Naive thymus-derived CD4-positive, alpha-beta T cell (primary cell): Measurements from ENCODE around the gene ACP6. TPM values are rescaled to one million over a fixed set of nuclear protein-coding genes. Genes with fewer than 3 reads are reported as not detected.

Experiments used
- ATAC-seq: fragments of 150-1000 bp; cut with Tn5 transposase; 2 replicates; pipeline ENCODE4 v1.10.0; 2021; ENCODE audit warnings: mild to moderate bottlenecking, moderate library complexity
- CTCF ChIA-PET: fragments of 350-600 bp; sonication (Branson Sonifier 250); formaldehyde crosslinking; loops from one replicate; lab custom pipeline; 2021; ENCODE audit warnings: antibody characterized with exemption; lab: Charles Lee
- POLR2A ChIA-PET: fragments of 350-600 bp; sonication (Branson Sonifier 250); formaldehyde crosslinking; loops from one replicate; lab custom pipeline; 2021; ENCODE audit warnings: antibody characterized with exemption, inconsistent platforms; lab: Charles Lee
- DNase-seq, 9 donors: peaks; one replicate each; pipeline versions ENCODE4 v3.0.0 to v3.0.0-alpha.2; 2020 to 2022; ENCODE audit warnings: mixed read lengths in 1 of 9
- H3K27ac ChIP-seq: one replicate; pipeline ENCODE4 v1.7.0; 2013; ENCODE audit warnings: mild to moderate bottlenecking, low read depth, low read length, moderate library complexity
- H3K27me3 ChIP-seq, 2 donors: one replicate each; pipeline ENCODE4 v1.7.0; 2013; ENCODE audit warnings: low read length in 2 of 2, mild to moderate bottlenecking in 2 of 2, moderate library complexity in 2 of 2; ENCODE audit not compliant: control insufficient read depth in 2 of 2, insufficient read depth in 2 of 2
- H3K36me3 ChIP-seq, 3 experiments: 1 replicate in 2 of 3; 2 replicates in 1 of 3; pipeline ENCODE4 v1.7.0; 2013; ENCODE audit warnings: low read length in 3 of 3, mild to moderate bottlenecking in 3 of 3, moderate library complexity in 1 of 3; ENCODE audit not compliant: insufficient read depth in 3 of 3, control insufficient read depth in 2 of 3
- H3K4me1 ChIP-seq, 2 donors: one replicate each; pipeline ENCODE4 v1.7.0; 2013; ENCODE audit warnings: low read length in 2 of 2, mild to moderate bottlenecking in 2 of 2, moderate library complexity in 1 of 2; ENCODE audit not compliant: control insufficient read depth in 2 of 2, insufficient read depth in 2 of 2
- H3K4me3 ChIP-seq: 2 replicates; pipeline ENCODE4 v1.7.0; 2013; ENCODE audit warnings: mild to moderate bottlenecking, low read length
- H3K9me3 ChIP-seq, 3 experiments: 1 replicate in 2 of 3; 2 replicates in 1 of 3; pipeline ENCODE4 v1.7.0; 2013; ENCODE audit warnings: low read length in 3 of 3; ENCODE audit not compliant: control insufficient read depth in 2 of 3
- H3K27ac Mint-ChIP-seq, 9 donors: one replicate each; pipeline ENCODE4 v1.8.0; 2020 to 2022; ENCODE audit warnings: mixed read lengths in 9 of 9, mild to moderate bottlenecking in 8 of 9, moderate library complexity in 5 of 9, inconsistent platforms in 2 of 9
- H3K27me3 Mint-ChIP-seq, 5 donors: one replicate each; pipeline ENCODE4 v1.8.0; 2021 to 2022; ENCODE audit warnings: mixed read lengths in 5 of 5, mild to moderate bottlenecking in 1 of 5
- H3K36me3 Mint-ChIP-seq, 5 donors: one replicate each; pipeline ENCODE4 v1.8.0; 2020 to 2022; ENCODE audit warnings: mixed read lengths in 5 of 5, mild to moderate bottlenecking in 3 of 5, inconsistent platforms in 1 of 5
- H3K4me1 Mint-ChIP-seq, 7 donors: one replicate each; pipeline ENCODE4 v1.8.0; 2020 to 2022; ENCODE audit warnings: mixed read lengths in 7 of 7, mild to moderate bottlenecking in 3 of 7, inconsistent platforms in 1 of 7
- H3K4me3 Mint-ChIP-seq, 10 donors: one replicate each; pipeline ENCODE4 v1.8.0; 2020 to 2022; ENCODE audit warnings: mild to moderate bottlenecking in 10 of 10, mixed read lengths in 10 of 10, moderate library complexity in 6 of 10, inconsistent platforms in 2 of 10
- H3K9me3 Mint-ChIP-seq, 11 donors: one replicate each; pipeline ENCODE4 v1.8.0; 2020 to 2022; ENCODE audit warnings: mixed read lengths in 11 of 11, mild to moderate bottlenecking in 4 of 11, inconsistent platforms in 1 of 11, moderate library complexity in 1 of 11
- intact Hi-C, 2 donors: fragments of 100-400 bp; cut with micrococcal nuclease; formaldehyde crosslinking; loops; one replicate each; pipeline ENCODE4 v1.15.1; 2023
- polyA plus RNA-seq, 2 donors: library from polyadenylated mRNA; unstranded; fragments of 300-500 nt; fragmentation: Illumina TruSeq; gene quantifications; one replicate each; pipeline ENCODE4 v1.2.3, GENCODE V29; 2021
- total RNA-seq, 6 experiments: library from RNA in 5 of 6; stranded (reverse) in 5 of 6; gene quantifications; 1 replicate in 5 of 6; 2 replicates in 1 of 6; pipeline ENCODE4 v1.2.3 and lab custom pipeline; 2021 to 2026

ACP6 gene
- total and polyA plus RNA-seq, 7 experiments from 2014 or later = 7.5 to 22.4 (median 16.4) TPM

DNA sequence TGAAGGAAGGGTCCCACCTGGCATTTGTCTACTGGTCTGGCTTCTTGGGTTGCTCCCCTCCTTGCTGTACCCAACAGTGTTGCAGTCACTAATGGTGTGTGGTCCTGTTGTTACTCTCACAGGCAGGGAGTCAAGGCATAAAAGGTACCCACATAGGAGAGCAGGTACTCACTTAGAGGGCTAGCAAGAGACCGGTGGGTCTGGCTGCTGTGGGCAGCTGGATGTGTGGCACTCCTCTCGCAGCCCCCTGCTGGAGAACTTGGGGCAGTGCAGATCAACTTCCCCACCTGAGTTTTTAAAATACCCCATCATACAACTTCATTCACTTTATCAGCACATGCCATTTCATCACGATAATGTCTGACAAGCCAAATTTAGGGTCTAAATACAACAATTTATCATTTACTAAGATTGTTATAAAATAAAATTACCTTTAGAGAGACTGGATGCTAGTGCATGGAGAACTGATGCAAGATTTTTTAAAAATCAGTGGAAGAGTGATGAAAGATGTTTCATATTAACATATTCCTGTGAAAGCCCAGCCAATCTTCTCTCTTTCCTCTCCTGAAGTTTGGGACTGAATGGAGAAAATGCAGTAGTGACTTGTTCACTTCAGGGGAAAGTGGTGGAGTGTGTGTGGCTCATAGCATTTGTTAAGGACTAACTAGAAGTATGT lies 42.8 kb downstream of the ACP6 start:
- H3K27me3 Mint-ChIP-seq = no peaks in the 10 kb centered on the region
- ChIA-PET CTCF (interaction anchor here (0.9 to 4.9 kb wide), 12 partner anchors 10 to 140 kb away, joined by 3 to 55 read pairs (median 5); partner anchors contain the start of gene BCL9), POLR2A (no interaction called here)
- no peak overlapping the region for H3K27ac Mint-ChIP-seq
- Histone ChIP-seq H3K36me3 (peaks cover 0 to 9% (median 0%) of the 10 kb centered on the region in 3 experiments), H3K27ac (no peak overlapping the region), H3K4me1 (peaks cover 0 to 34% of the 10 kb centered on the region in 2 donors), H3K27me3 (no peaks in the 10 kb centered on the region), H3K9me3 (no peaks in the 10 kb centered on the region), H3K4me3 (no peak overlapping the region)
- peak overlapping the region in 1 of 10 donors; percentile 20 for H3K4me3 Mint-ChIP-seq
- peak; percentile 79 for ATAC-seq
- intact Hi-C loops = loop anchor here (1.0 to 5.0 kb wide), 7 partner anchors 27 to 265 kb away; partner anchors contain the start of gene BCL9 (in 1 of the 2)
- peak; percentile 24 to 63 (median 44) for DNase-seq
- no peaks in the 10 kb centered on the region for H3K9me3 Mint-ChIP-seq
- peaks cover 0 to 10% (median 5%) of the 10 kb centered on the region in 5 donors for H3K36me3 Mint-ChIP-seq
- H3K4me1 Mint-ChIP-seq = peaks cover 23 to 42% (median 35%) of the 10 kb centered on the region in 7 donors

DNA sequence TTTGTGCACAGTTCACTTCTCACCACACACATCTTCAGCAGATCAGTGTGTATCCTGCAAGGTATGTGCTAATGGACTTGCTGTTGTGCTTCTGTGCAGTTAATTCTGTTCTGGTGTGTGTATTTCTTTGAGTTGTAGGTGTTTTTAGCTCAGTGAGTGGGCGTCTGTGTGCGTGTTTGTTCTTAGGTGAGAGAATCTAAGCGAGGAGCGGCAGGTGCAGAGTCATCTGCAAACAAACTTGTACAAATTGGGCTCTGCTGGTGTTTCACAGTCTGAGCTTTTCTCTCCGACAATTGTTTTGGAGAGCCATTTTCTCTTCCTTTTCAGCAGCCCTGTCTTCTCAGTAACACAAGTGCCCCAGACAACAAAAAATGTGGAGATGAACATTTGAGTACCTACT lies 43.6 kb downstream of the ACP6 start:
- no peaks in the 10 kb centered on the region for H3K9me3 ChIP-seq
- intact Hi-C loops = loop anchor here (1.0 to 5.0 kb wide), 7 partner anchors 26 to 266 kb away; partner anchors contain the start of gene BCL9 (in 1 of the 2)
- no peaks in the 10 kb centered on the region for H3K27me3 ChIP-seq
- peaks cover 23 to 42% (median 35%) of the 10 kb centered on the region in 7 donors for H3K4me1 Mint-ChIP-seq
- peaks cover 0 to 18% (median 0%) of the 10 kb centered on the region in 5 donors for H3K36me3 Mint-ChIP-seq
- H3K9me3 Mint-ChIP-seq = no peaks in the 10 kb centered on the region
- no peak overlapping the region for H3K4me3 ChIP-seq
- peaks cover 0 to 9% (median 0%) of the 10 kb centered on the region in 3 experiments for H3K36me3 ChIP-seq
- H3K27me3 Mint-ChIP-seq = no peaks in the 10 kb centered on the region
- ATAC-seq (no peak), DNase-seq (no peak)
- H3K4me1 ChIP-seq = peaks cover 0 to 34% of the 10 kb centered on the region in 2 donors
- H3K27ac ChIP-seq = no peak overlapping the region
- ChIA-PET CTCF (interaction anchor here (0.7 to 4.9 kb wide), 13 partner anchors 11 to 266 kb away, joined by 3 to 55 read pairs (median 4); partner anchors contain the start of gene BCL9), POLR2A (interaction anchor here (0.9 kb wide), 1 partner anchor 111 kb away, joined by 3 read pairs; no protein-coding TSS in a partner anchor)
- peak overlapping the region in 1 of 9 donors; percentile 42 for H3K27ac Mint-ChIP-seq
- no peak overlapping the region for H3K4me3 Mint-ChIP-seq

DNA sequence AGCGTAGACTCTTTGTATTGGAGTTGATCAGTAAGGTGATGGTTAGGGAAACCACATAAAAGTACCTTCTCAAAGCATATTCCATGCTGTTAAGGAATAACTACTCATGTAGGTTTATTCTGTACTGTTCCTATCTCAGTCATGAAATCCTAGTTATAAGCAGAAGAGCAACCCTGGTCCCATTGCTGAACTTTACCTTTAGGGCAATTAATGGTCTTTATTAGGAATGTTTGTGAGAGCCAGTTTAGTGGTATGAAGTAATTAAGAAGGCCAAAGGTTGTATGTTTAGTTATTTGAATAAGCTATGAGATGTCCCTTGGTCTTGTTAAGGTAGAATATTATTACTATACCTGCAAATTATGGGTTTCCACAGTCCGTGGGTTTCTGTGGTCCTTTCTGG lies 44.0 kb downstream of the ACP6 start:
- no peak overlapping the region for H3K4me3 ChIP-seq
- Mint-ChIP-seq H3K9me3 (no peaks in the 10 kb centered on the region), H3K36me3 (peaks cover 0 to 22% (median 0%) of the 10 kb centered on the region in 5 donors), H3K4me1 (peaks cover 23 to 42% (median 35%) of the 10 kb centered on the region in 7 donors), H3K27me3 (no peaks in the 10 kb centered on the region), H3K27ac (no peak overlapping the region), H3K4me3 (no peak overlapping the region)
- no peak overlapping the region for H3K27ac ChIP-seq
- ChIA-PET POLR2A (interaction anchor here (0.9 kb wide), 1 partner anchor 110 kb away, joined by 3 read pairs; no protein-coding TSS in a partner anchor), CTCF (interaction anchor here (0.7 to 4.9 kb wide), 10 partner anchors 11 to 139 kb away, joined by 3 to 55 read pairs (median 5); no protein-coding TSS in a partner anchor)
- intact Hi-C loops = loop anchor here in 1 of 2 donors (5.0 kb wide), 1 partner anchor 266 kb away; no protein-coding TSS in a partner anchor
- H3K36me3 ChIP-seq = peaks cover 0 to 9% (median 0%) of the 10 kb centered on the region in 3 experiments
- no peaks in the 10 kb centered on the region for H3K27me3 ChIP-seq
- ATAC-seq = no peak
- H3K9me3 ChIP-seq = no peaks in the 10 kb centered on the region
- H3K4me1 ChIP-seq = peaks cover 0 to 34% of the 10 kb centered on the region in 2 donors
- no peak for DNase-seq

DNA sequence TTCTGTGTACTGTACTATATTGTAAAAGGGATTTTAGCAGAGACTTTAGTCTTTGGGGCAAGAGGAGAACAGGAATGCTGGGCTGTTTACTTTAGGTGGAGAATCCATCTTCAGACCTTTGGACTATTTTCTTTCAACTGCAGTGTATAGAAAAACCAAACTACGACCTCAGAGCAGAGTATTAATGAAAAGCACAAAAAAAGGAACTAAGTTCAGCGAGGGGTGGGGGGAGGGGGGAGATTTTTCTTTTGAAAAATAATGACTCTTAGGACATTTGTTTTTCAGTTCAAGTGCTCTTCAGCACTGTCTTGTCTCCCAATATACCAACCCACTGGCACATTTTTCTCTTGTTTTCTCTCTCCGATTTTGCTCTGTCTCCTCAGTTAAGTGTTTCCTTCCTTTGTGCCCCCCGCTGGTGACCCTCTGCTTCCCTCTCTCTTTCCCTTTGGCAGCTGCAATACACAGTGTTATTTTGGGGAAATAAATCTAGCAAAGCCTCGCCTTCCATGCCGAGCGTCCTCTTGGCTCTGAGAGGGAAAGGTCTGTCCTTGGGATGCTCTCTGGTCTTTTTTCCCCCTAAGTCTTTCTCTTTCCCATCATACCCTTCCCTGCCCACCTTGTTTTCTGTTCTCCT lies 44.8 kb downstream of the ACP6 start:
- intact Hi-C loops = loop anchor here in 1 of 2 donors (5.0 kb wide), 1 partner anchor 267 kb away; no protein-coding TSS in a partner anchor
- Mint-ChIP-seq H3K4me3 (no peak overlapping the region), H3K27ac (peak overlapping the region in 2 of 9 donors; percentile 24 to 55), H3K4me1 (peaks cover 23 to 42% (median 35%) of the 10 kb centered on the region in 7 donors), H3K27me3 (no peaks in the 10 kb centered on the region), H3K9me3 (no peaks in the 10 kb centered on the region), H3K36me3 (peaks cover 0 to 26% (median 7%) of the 10 kb centered on the region in 5 donors)
- Histone ChIP-seq H3K27ac (no peak overlapping the region), H3K27me3 (no peaks in the 10 kb centered on the region), H3K36me3 (peaks cover 0 to 12% (median 0%) of the 10 kb centered on the region in 3 experiments), H3K4me1 (peaks cover 0 to 34% of the 10 kb centered on the region in 2 donors), H3K4me3 (no peak overlapping the region), H3K9me3 (no peaks in the 10 kb centered on the region)
- DNase-seq (no peak), ATAC-seq (no peak)
- ChIA-PET CTCF (interaction anchor here (1.3 to 4.9 kb wide), 4 partner anchors 76 to 138 kb away, joined by 3 to 55 read pairs (median 4); no protein-coding TSS in a partner anchor), POLR2A (no interaction called here)

DNA sequence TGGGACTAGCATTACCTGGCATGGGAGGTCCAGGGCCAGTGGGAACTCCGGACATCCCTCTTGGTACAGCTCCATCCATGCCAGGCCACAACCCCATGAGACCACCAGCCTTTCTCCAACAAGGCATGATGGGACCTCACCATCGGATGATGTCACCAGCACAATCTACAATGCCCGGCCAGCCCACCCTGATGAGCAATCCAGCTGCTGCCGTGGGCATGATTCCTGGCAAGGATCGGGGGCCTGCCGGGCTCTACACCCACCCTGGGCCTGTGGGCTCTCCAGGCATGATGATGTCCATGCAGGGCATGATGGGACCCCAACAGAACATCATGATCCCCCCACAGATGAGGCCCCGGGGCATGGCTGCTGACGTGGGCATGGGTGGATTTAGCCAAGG lies 45.8 kb downstream of the ACP6 start:
- no peaks in the 10 kb centered on the region for H3K9me3 ChIP-seq
- H3K4me3 ChIP-seq = no peak overlapping the region
- Mint-ChIP-seq H3K27me3 (no peaks in the 10 kb centered on the region), H3K9me3 (no peaks in the 10 kb centered on the region), H3K27ac (no peak overlapping the region), H3K4me1 (peaks cover 22 to 33% (median 31%) of the 10 kb centered on the region in 7 donors), H3K36me3 (peaks cover 0 to 29% (median 7%) of the 10 kb centered on the region in 5 donors), H3K4me3 (no peak overlapping the region)
- H3K27ac ChIP-seq = no peak overlapping the region
- ChIA-PET POLR2A (no interaction called here), CTCF (interaction anchor here (0.6 to 4.9 kb wide), 2 partner anchors 107 to 351 kb away, joined by 4 to 55 read pairs; no protein-coding TSS in a partner anchor)
- DNase-seq (no peak), ATAC-seq (no peak)
- H3K4me1 ChIP-seq = peaks cover 0 to 27% of the 10 kb centered on the region in 2 donors
- no peaks in the 10 kb centered on the region for H3K27me3 ChIP-seq
- peaks cover 0 to 22% (median 0%) of the 10 kb centered on the region in 3 experiments for H3K36me3 ChIP-seq
- intact Hi-C loops = no loop called here

DNA sequence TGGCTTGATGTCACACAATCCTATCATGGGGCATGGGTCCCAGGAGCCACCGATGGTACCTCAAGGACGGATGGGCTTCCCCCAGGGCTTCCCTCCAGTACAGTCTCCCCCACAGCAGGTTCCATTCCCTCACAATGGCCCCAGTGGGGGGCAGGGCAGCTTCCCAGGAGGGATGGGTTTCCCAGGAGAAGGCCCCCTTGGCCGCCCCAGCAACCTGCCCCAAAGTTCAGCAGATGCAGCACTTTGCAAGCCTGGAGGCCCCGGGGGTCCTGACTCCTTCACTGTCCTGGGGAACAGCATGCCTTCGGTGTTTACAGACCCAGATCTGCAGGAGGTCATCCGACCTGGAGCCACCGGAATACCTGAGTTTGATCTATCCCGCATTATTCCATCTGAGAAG lies 46.3 kb downstream of the ACP6 start:
- no peaks in the 10 kb centered on the region for H3K27me3 ChIP-seq
- Mint-ChIP-seq H3K27ac (no peak overlapping the region), H3K9me3 (no peaks in the 10 kb centered on the region), H3K4me3 (no peak overlapping the region), H3K4me1 (peaks cover 19 to 29% (median 27%) of the 10 kb centered on the region in 7 donors), H3K27me3 (no peaks in the 10 kb centered on the region), H3K36me3 (peaks cover 0 to 35% (median 7%) of the 10 kb centered on the region in 5 donors)
- no peaks in the 10 kb centered on the region for H3K9me3 ChIP-seq
- peaks cover 0 to 24% of the 10 kb centered on the region in 2 donors for H3K4me1 ChIP-seq
- H3K27ac ChIP-seq = no peak overlapping the region
- ATAC-seq = no peak
- ChIA-PET CTCF (interaction anchor here (4.9 kb wide), 1 partner anchor 107 kb away, joined by 55 read pairs; no protein-coding TSS in a partner anchor), POLR2A (no interaction called here)
- H3K36me3 ChIP-seq = peaks cover 0 to 27% (median 0%) of the 10 kb centered on the region in 3 experiments
- no peak overlapping the region for H3K4me3 ChIP-seq
- no peak for DNase-seq
- intact Hi-C loops = no loop called here
